Kidney epithelial cell (primary cell): ENCODE measurements around the gene CCDC107. TPM values are rescaled to one million over a fixed set of nuclear protein-coding genes. Genes with fewer than 3 reads are reported as not detected.
A peak's percentile ranks its signal among the peaks of the same experiment; 100 is the strongest.

Experiments
- DNase-seq: peaks from one replicate; pipeline ENCODE4 v3.0.0-alpha.2; 2010; ENCODE audit warnings: low read depth
- H3K27me3 ChIP-seq: 2 replicates; pipeline ENCODE4 v1.6.0; 2011; ENCODE audit warnings: low read length; ENCODE audit not compliant: control insufficient read depth, insufficient read depth
- H3K36me3 ChIP-seq: 2 replicates; pipeline ENCODE4 v1.5.1; 2011; ENCODE audit warnings: low read length; ENCODE audit not compliant: control insufficient read depth, insufficient read depth
- H3K4me3 ChIP-seq: 2 replicates; pipeline ENCODE4 v1.5.1; 2011; ENCODE audit warnings: low read depth, mild to moderate bottlenecking, control low read depth, low read length
- total RNA-seq: library from RNA; depleted of rRNA; stranded (reverse); fragments of >200 nt; gene quantifications from 2 replicates; pipeline ENCODE4 v1.2.3, GENCODE V29; 2015
- TF ChIP-seq, protein P1 (sequence below): IDR thresholded peaks from 2 replicates; pipeline ENCODE4 v1.5.1; 2011; ENCODE audit warnings: mild to moderate bottlenecking, moderate library complexity, low read length, control low read depth, inconsistent platforms; ENCODE audit not compliant: insufficient read depth, poor library complexity, severe bottlenecking

CCDC107 gene
- total RNA-seq, 1 donor from 2014 or later: 14.0 TPM

DNA sequence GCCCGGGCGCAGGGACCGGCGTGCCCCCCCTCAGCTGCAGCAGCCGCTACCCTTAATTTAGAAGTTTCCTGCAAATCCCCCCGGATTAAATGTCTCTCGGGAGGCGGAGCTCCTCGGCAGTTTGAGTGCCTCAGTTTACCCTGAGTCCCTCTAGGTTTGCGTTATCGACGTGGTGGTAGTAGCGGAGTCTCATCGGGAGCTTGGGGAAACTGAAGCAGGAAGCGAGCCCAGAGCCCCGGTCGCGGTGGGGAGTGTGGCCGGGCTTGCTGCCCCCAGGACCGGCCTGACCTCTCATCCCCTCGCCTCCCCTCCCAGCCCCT is 32.2 kb downstream of the CCDC107 start:
- no peak for DNase-seq
- Histone ChIP-seq H3K36me3 (no peaks in the 10 kb centered on the region), H3K27me3 (no peaks in the 10 kb centered on the region), H3K4me3 (peak overlapping the region; percentile 47)
- TF ChIP-seq, protein P1, sequence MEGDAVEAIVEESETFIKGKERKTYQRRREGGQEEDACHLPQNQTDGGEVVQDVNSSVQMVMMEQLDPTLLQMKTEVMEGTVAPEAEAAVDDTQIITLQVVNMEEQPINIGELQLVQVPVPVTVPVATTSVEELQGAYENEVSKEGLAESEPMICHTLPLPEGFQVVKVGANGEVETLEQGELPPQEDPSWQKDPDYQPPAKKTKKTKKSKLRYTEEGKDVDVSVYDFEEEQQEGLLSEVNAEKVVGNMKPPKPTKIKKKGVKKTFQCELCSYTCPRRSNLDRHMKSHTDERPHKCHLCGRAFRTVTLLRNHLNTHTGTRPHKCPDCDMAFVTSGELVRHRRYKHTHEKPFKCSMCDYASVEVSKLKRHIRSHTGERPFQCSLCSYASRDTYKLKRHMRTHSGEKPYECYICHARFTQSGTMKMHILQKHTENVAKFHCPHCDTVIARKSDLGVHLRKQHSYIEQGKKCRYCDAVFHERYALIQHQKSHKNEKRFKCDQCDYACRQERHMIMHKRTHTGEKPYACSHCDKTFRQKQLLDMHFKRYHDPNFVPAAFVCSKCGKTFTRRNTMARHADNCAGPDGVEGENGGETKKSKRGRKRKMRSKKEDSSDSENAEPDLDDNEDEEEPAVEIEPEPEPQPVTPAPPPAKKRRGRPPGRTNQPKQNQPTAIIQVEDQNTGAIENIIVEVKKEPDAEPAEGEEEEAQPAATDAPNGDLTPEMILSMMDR: no peak

DNA sequence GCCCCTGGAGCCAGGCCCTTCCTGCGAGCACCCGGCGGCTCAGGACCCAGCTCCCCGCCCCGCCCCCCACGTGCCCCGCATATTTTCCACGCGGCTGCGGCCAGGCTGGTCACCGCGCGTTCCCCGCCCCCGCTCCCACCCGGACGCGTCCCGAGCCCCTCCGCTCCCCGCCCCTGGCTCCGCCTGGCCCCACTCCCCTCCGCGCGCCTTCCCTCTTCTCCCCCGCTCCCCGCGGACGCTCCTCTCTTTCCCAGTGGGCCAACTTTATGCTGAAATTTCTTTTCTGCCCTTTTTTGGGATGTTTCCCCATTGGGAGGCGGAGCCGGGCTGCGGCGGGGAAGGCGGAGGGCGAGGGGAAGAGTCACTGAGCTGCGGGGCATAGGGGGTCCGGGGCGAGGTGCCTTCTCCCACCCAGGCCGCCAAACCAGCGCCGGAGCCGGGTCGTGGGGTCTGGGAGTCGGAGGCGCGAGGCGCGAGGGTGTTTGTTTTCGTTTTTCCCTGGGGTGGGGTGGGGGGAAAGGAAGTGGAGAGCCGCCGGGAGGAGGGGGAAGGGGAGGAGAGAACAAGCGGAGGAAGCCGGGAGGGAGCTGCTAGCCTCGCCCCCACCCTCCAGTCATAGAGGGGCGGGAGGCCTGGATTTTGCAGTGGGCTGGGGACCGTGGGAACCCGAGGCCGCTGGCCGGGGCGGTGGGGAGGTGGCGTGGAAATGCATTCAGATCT is 32.7 kb downstream of the CCDC107 start:
- TF ChIP-seq, protein P1: no peak
- H3K27me3 ChIP-seq: no peaks in the 10 kb centered on the region
- peak overlapping the region; percentile 47 for H3K4me3 ChIP-seq
- H3K36me3 ChIP-seq: no peaks in the 10 kb centered on the region
- no peak for DNase-seq

DNA sequence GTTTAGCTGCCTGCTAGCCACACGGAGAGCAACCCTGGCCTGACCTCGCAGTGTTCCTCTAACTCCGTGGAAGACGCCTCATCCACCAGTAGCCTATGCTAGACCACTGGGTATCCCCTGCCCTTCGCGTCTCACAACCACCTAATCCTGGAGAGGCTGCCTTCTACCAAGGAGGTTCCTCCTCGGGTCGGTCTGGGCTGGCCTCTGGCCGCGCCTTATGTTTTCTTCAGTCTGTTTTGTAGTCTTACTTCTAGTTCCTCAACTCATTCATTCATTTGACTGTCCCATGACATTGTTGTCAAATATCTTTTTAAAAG is 33.2 kb downstream of the CCDC107 start:
- H3K4me3 ChIP-seq: peak overlapping the region; percentile 47
- DNase-seq: no peak
- no peaks in the 10 kb centered on the region for H3K36me3 ChIP-seq
- TF ChIP-seq, protein P1: no peak
- H3K27me3 ChIP-seq: no peaks in the 10 kb centered on the region

DNA sequence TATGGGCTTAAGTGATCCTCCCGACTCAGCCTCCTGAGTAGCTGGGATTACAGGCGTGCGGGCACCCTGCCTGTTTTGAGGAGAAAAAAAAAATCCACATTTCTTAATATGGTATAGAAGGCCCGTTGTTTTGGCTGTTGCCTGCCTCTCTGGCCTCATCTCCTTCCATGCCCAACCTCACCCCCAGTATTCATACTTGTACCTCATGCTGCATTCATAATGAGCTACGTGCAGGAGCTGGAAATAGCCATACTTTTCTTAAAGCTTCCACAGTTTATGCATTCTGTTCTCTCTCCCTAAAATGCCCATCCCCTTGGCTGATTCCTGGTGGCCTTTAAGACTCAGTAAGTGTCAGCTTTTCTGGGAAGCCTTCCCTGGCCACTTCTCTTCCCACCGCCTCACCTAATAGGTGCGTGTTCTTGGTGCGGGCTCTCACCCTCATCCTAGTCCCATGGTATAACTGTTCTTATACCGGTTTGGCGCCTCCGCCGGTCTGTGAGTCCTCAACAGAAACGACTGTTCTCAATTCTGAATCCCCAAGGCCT is 33.7 kb downstream of the CCDC107 start:
- Histone ChIP-seq H3K27me3 (no peaks in the 10 kb centered on the region), H3K4me3 (no peak overlapping the region), H3K36me3 (no peaks in the 10 kb centered on the region)
- DNase-seq: no peak
- TF ChIP-seq, protein P1: no peak

DNA sequence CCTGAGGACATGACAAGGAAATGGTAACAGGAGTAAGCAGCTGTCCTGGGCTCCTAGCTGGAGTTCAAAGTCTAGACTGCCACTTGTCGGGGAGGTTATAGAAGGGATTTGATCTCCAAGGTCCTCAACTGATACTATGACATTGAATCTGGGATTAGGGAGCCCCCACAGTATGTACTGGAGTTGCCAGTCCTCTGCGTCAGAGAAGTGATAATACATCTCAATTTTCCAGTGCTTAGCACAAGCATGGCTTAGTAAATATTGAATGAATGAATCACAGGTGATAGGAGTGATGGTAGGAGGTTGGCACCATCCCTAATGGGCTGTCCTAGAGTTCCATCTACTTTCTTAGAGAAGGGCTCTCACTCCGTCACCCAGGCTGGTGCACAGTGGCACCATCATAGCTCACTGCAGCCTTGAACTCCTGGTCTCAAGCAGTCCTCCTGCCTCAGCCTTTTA is 37.9 kb downstream of the CCDC107 start:
- DNase-seq: no peak
- H3K27me3 ChIP-seq: no peaks in the 10 kb centered on the region
- peaks cover 4% of the 10 kb centered on the region for H3K36me3 ChIP-seq
- TF ChIP-seq, protein P1: no peak
- no peak overlapping the region for H3K4me3 ChIP-seq
